HEK293 (cell line): Measurements from ENCODE around the gene REN.

ENCODE experiments used
- CTCF ChIA-PET: fragments of 350-600 bp; formaldehyde crosslinking; extraction: SDS; loops from one replicate; lab custom pipeline; 2021; ENCODE audit warnings: antibody characterized with exemption; lab: Yijun Ruan, JAX
- POLR2A ChIA-PET: fragments of 300-600 bp; formaldehyde crosslinking; extraction: SDS; loops from one replicate; lab custom pipeline; 2020; ENCODE audit warnings: antibody characterized with exemption, inconsistent platforms; lab: Yijun Ruan, JAX
- H3K27ac ChIP-seq: fragments of 200-500 bp; sonication (Bioruptor generic); 2 replicates; pipeline ENCODE4 v1.5.1; 2014; ENCODE audit warnings: low read depth, low read length, control low read depth, inconsistent platforms; ENCODE audit errors: extremely low read depth
- H3K36me3 ChIP-seq, 2 experiments: fragments of 200-500 bp in 1 of 2; sonication (Bioruptor generic) in 1 of 2; 1 replicate in 1 of 2; 2 replicates in 1 of 2; pipeline ENCODE4 v1.5.1; 2014 to 2017; ENCODE audit warnings: inconsistent platforms in 2 of 2, low read length in 2 of 2; ENCODE audit not compliant: control insufficient read depth in 2 of 2, insufficient read depth in 1 of 2
- H3K4me1 ChIP-seq: fragments of 200-500 bp; sonication (Bioruptor generic); 2 replicates; pipeline ENCODE4 v1.5.1; 2014; ENCODE audit warnings: mild to moderate bottlenecking, low read length, inconsistent platforms; ENCODE audit not compliant: control insufficient read depth, insufficient read depth
- H3K4me3 ChIP-seq: 2 replicates; pipeline ENCODE4 v1.5.1; 2011; ENCODE audit warnings: low read depth, mild to moderate bottlenecking, control low read depth, low read length, moderate library complexity
- H3K9me3 ChIP-seq: fragments of 200-500 bp; sonication (Bioruptor generic); 2 replicates; pipeline ENCODE4 v1.5.1; 2014; ENCODE audit warnings: low read depth, low read length, inconsistent platforms; ENCODE audit not compliant: control insufficient read depth, insufficient read depth
- GLIS1 ChIP-seq: fragments of 450-650 bp; formaldehyde crosslinking; IDR thresholded peaks from 2 replicates; pipeline ENCODE4 v1.5.1; 2016; ENCODE audit warnings: missing biosample characterization, missing genetic modification characterization
- MEIS1 ChIP-seq: sonication (generic); formaldehyde crosslinking; IDR thresholded peaks from 2 replicates; pipeline ENCODE4 v1.8.1; 2022; ENCODE audit warnings: missing genetic modification reagents, mild to moderate bottlenecking, borderline replicate concordance
- MYNN ChIP-seq: fragments of 450-650 bp; formaldehyde crosslinking; IDR thresholded peaks from 2 replicates; pipeline ENCODE4 v1.5.1; 2016; ENCODE audit warnings: missing biosample characterization, missing genetic modification characterization, borderline replicate concordance
- PRDM1 ChIP-seq: fragments of 450-650 bp; formaldehyde crosslinking; IDR thresholded peaks from 2 replicates; pipeline ENCODE4; 2016; ENCODE audit warnings: missing biosample characterization, missing genetic modification characterization
- PRDM2 ChIP-seq: fragments of 450-650 bp; formaldehyde crosslinking; IDR thresholded peaks from 2 replicates; pipeline ENCODE4 v1.5.1; 2016; ENCODE audit warnings: missing biosample characterization, missing genetic modification characterization, borderline replicate concordance
- REST ChIP-seq: fragments of 450-650 bp; formaldehyde crosslinking; IDR thresholded peaks from 2 replicates; pipeline ENCODE4 v1.5.1; 2016; ENCODE audit warnings: missing biosample characterization, missing genetic modification characterization
- SALL2 ChIP-seq: fragments of 450-650 bp; formaldehyde crosslinking; IDR thresholded peaks from 2 replicates; pipeline ENCODE4 v1.5.0; 2017; ENCODE audit warnings: missing biosample characterization, mild to moderate bottlenecking, missing genetic modification characterization, borderline replicate concordance
- SETDB1 ChIP-seq: IDR thresholded peaks from one replicate; pipeline ENCODE4 v1.6.1; 2017; ENCODE audit warnings: mild to moderate bottlenecking, low read length, moderate library complexity, mixed read lengths; ENCODE audit not compliant: insufficient read length
- ZBTB49 ChIP-seq: fragments of 450-650 bp; formaldehyde crosslinking; IDR thresholded peaks from 2 replicates; pipeline ENCODE4 v1.5.1; 2016; ENCODE audit warnings: missing biosample characterization, missing genetic modification characterization, low read depth
- ZEB2 ChIP-seq: fragments of 450-650 bp; formaldehyde crosslinking; IDR thresholded peaks from 2 replicates; pipeline ENCODE4 v1.5.1; 2016; ENCODE audit warnings: missing biosample characterization, missing genetic modification characterization
- ZFP69B ChIP-seq: fragments of 450-650 bp; formaldehyde crosslinking; IDR thresholded peaks from 2 replicates; pipeline ENCODE4 v1.5.1; 2016; ENCODE audit warnings: missing biosample characterization, missing genetic modification characterization
- ZIC2 ChIP-seq: fragments of 450-650 bp; formaldehyde crosslinking; IDR thresholded peaks from 2 replicates; pipeline ENCODE4 v1.5.1; 2016; ENCODE audit warnings: missing biosample characterization, missing genetic modification characterization
- ZNF112 ChIP-seq: fragments of 450-650 bp; formaldehyde crosslinking; IDR thresholded peaks from 2 replicates; pipeline ENCODE4 v1.5.0; 2017; ENCODE audit warnings: missing biosample characterization, missing genetic modification characterization
- ZNF114 ChIP-seq: fragments of 450-650 bp; formaldehyde crosslinking; IDR thresholded peaks from 2 replicates; pipeline ENCODE4 v1.5.0; 2017; ENCODE audit warnings: missing biosample characterization, missing genetic modification characterization
- ZNF341 ChIP-seq: fragments of 450-650 bp; formaldehyde crosslinking; IDR thresholded peaks from 2 replicates; pipeline ENCODE4; 2016; ENCODE audit warnings: low read depth, missing biosample characterization, missing genetic modification characterization
- ZNF701 ChIP-seq: fragments of 450-650 bp; formaldehyde crosslinking; IDR thresholded peaks from 2 replicates; pipeline ENCODE4 v1.5.1; 2016; ENCODE audit warnings: missing biosample characterization, missing genetic modification characterization

REN gene

GRCh38 chr1:204190212-204191211 is 24.4 kb upstream of the REN start:
- CTCF ChIA-PET, result interaction anchor here (0.8 to 2.3 kb wide), 5 partner anchors 16 to 28 kb away, joined by 3 to 15 read pairs (median 5); no protein-coding TSS in a partner anchor
- POLR2A ChIA-PET, result no interaction called here
- TF ChIP-seq ZNF112 (tag by site-specific recombination) (no peak), ZNF701 (tag by site-specific recombination) (no peak), ZNF341 (tag by site-specific recombination) (no peak), ZIC2 (peak; percentile 30; the same call in 1 of the 2 replicates), ZFP69B (no peak), PRDM1 (tag by site-specific recombination) (no peak), SETDB1 (no peak), ZEB2 (tag by site-specific recombination) (no peak)
- Histone ChIP-seq H3K4me3 (no peak overlapping the region), H3K36me3 (no peaks in the 10 kb centered on the region), H3K4me1 (no peaks in the 10 kb centered on the region), H3K27ac (no peak overlapping the region), H3K9me3 (no peaks in the 10 kb centered on the region)

- no peak overlapping the region for H3K27ac ChIP-seq
- H3K4me1 ChIP-seq, result no peaks in the 10 kb centered on the region
- no peaks in the 10 kb centered on the region for H3K9me3 ChIP-seq
- H3K4me3 ChIP-seq, result no peak overlapping the region
- POLR2A ChIA-PET, result no interaction called here
- CTCF ChIA-PET, result interaction anchor here (0.7 to 2.3 kb wide), 4 partner anchors 9 to 206 kb away, joined by 3 to 15 read pairs (median 7); no protein-coding TSS in a partner anchor
- H3K36me3 ChIP-seq, result no peaks in the 10 kb centered on the region
- TF ChIP-seq ZBTB49 (tag by site-specific recombination), result no peak
- no peak for TF ChIP-seq SALL2 (tag by site-specific recombination)
- TF ChIP-seq MEIS1 (CRISPR knock-in tag), result no peak
- TF ChIP-seq PRDM2 (tag by site-specific recombination), result no peak
- no peak for TF ChIP-seq REST (tag by site-specific recombination)
- TF ChIP-seq ZNF114 (tag by site-specific recombination), result no peak
- TF ChIP-seq MYNN (tag by site-specific recombination), result 0 out of 2 replicates have a peak, but pooled peaks have one; percentile 37
- TF ChIP-seq GLIS1, result no peak
Observed at GRCh38 chr1:204188959-204189639, 23.0 kb upstream of the REN start.
